HG02840 (cell line): Measurements from ENCODE around the gene CACYBP.

Experiments
- ATAC-seq: cut with Tn5 transposase; IDR thresholded peaks from one replicate; pipeline ENCODE4 v1.9.1; 2021; ENCODE audit warnings: mild to moderate bottlenecking, moderate library complexity, moderate number of reproducible peaks; ENCODE audit not compliant: unreplicated experiment, low FRiP score

The CACYBP gene

GRCh38 chr1:175050992-175051391, 51.2 kb downstream of the CACYBP start:
- no peak for ATAC-seq

GRCh38 chr1:175054736-175055135, 55.0 kb downstream of the CACYBP start:
- ATAC-seq, result no peak
